Spleen (tissue), 11 donors: ENCODE data around the gene TMEM52B. TPM values are rescaled to one million over a fixed set of nuclear protein-coding genes. Genes with fewer than 3 reads are reported as not detected.

ENCODE experiments used
- DNase-seq: peaks from one replicate; pipeline ENCODE4 v3.0.0-alpha.2; 2020
- H3K27ac ChIP-seq, 8 donors: fragments of 200-600 bp; sonication (generic) in 7 of 8; 1 replicate in 4 of 8; 2 replicates in 4 of 8; pipeline versions ENCODE4 v1.5.0 to v1.8.0; 2016 to 2021; ENCODE audit warnings: inconsistent platforms in 4 of 8, mild to moderate bottlenecking in 4 of 8, moderate library complexity in 1 of 8
- H3K27me3 ChIP-seq, 7 donors: fragments of 200-600 bp; sonication (generic) in 6 of 7; replicated peaks in 1 of 7; 1 replicate in 4 of 7; 2 replicates in 3 of 7; pipeline versions ENCODE4 v1.5.0 to v1.8.0; 2016 to 2021; ENCODE audit warnings: inconsistent platforms in 3 of 7, mild to moderate bottlenecking in 1 of 7
- H3K36me3 ChIP-seq, 6 donors: fragments of 200-600 bp; sonication (generic) in 5 of 6; 1 replicate in 4 of 6; 2 replicates in 2 of 6; pipeline versions ENCODE4 v1.5.0 to v1.8.0; 2016 to 2021; ENCODE audit warnings: inconsistent platforms in 2 of 6
- H3K4me1 ChIP-seq, 6 donors: fragments of 200-600 bp; sonication (generic) in 5 of 6; 1 replicate in 3 of 6; 2 replicates in 3 of 6; pipeline versions ENCODE4 v1.5.0 to v1.8.0; 2016 to 2021; ENCODE audit warnings: inconsistent platforms in 3 of 6
- H3K4me3 ChIP-seq, 8 donors: fragments of 200-600 bp; sonication (generic) in 7 of 8; 1 replicate in 4 of 8; 2 replicates in 4 of 8; pipeline versions ENCODE4 v1.5.0 to v1.8.0; 2016 to 2021; ENCODE audit warnings: inconsistent platforms in 4 of 8, mild to moderate bottlenecking in 4 of 8, moderate library complexity in 2 of 8
- H3K9me3 ChIP-seq, 8 donors: fragments of 200-600 bp; sonication (generic) in 7 of 8; 1 replicate in 4 of 8; 2 replicates in 4 of 8; pipeline versions ENCODE4 v1.5.0 to v1.8.0; 2016 to 2021; ENCODE audit warnings: inconsistent platforms in 4 of 8
- CTCF ChIP-seq, 11 experiments: fragments of 200-600 bp in 7 of 11; fragments of 450-650 bp in 4 of 11; sonication (generic) in 4 of 11; IDR thresholded peaks in 8 of 11; conservative IDR thresholded peaks in 3 of 11; 1 replicate in 7 of 11; 2 replicates in 4 of 11; pipeline versions ENCODE4 v1.4.0 to v1.8.0; 2016 to 2021; ENCODE audit warnings: antibody characterized with exemption in 11 of 11, inconsistent platforms in 4 of 11, mild to moderate bottlenecking in 1 of 11
- POLR2A ChIP-seq, 3 donors: fragments of 450-650 bp; IDR thresholded peaks; one replicate each; pipeline ENCODE4 v1.5.1; 2017; ENCODE audit warnings: antibody characterized with exemption in 3 of 3, mild to moderate bottlenecking in 1 of 3
- POLR2AphosphoS5 ChIP-seq, 3 donors: sonication (generic); formaldehyde crosslinking; IDR thresholded peaks; one replicate each; pipeline ENCODE4 v1.5.1; 2017; ENCODE audit warnings: antibody characterized with exemption in 3 of 3
- WGBS, 5 donors: extraction: QIAGEN DNeasy Blood & Tissue Kit in 3 of 5; methylation state at CpG; one replicate each; pipeline versions ENCODE4 v1.1.5 to v1.1.7; 2013 to 2018; 5-methylcytosine and 5-hydroxymethylcytosine counted together
- intact Hi-C: fragments of 100-400 bp; cut with DNase I; formaldehyde crosslinking; loops from one replicate; pipeline ENCODE4 v1.15.0; 2023; ENCODE audit warnings: low total_unique reads
- polyA plus RNA-seq, 3 donors: library from polyadenylated mRNA; stranded (reverse); fragments of 200-250 nt; gene quantifications; one replicate each; pipeline ENCODE4 v1.2.1, GENCODE V29; 2013
- total RNA-seq, 7 donors: library from RNA; depleted of rRNA in 3 of 7; stranded (reverse); fragments of >200 nt in 3 of 7; fragmentation: NEBNext Ultra II Directional in 4 of 7; extraction: Animal tissue kit (Norgen Biotek cat#: 25700) in 4 of 7; gene quantifications; one replicate each; pipeline versions ENCODE4 v1.1.0 to v1.2.1, GENCODE V29; 2016 to 2021
- donor health status: healthy with polysubstance abuse.
- donor health status: DM: no; HTN: no; CAD: no; lungs with moderate emphysema.
- donor health status: DM: no; HTN: no; CAD: no.
- donor health status: Bipolar disorder and iron deficiency.
- donor health status: healthy.
- donor health status: DM: no; HTN: no; CAD: no.
- donor health status: DM: yes; HTN: yes; CAD: no.

TMEM52B gene
- total and polyA plus RNA-seq, 10 donors = 0.06 to 0.40 (median 0.19) TPM; not detected in 7

- peak in 1 of 3 donors; percentile 17 for TF ChIP-seq POLR2AphosphoS5 (IDR thresholded peaks at IDR 0.05)
- peak; percentile 67 to 92 (median 88) for TF ChIP-seq CTCF (IDR thresholded peaks at IDR 0.05 in 8 of 11, conservative IDR thresholded peaks at IDR 0.05 in 3 of 11)
- no peak for TF ChIP-seq POLR2A (IDR thresholded peaks at IDR 0.05)
- DNase-seq = no peak
- Histone ChIP-seq H3K27me3 (no peaks in the 10 kb centered on the region), H3K36me3 (no peaks in the 10 kb centered on the region), H3K27ac (peak overlapping the region in 3 of 8 donors; percentile 30 to 74 (median 47)), H3K4me1 (peaks cover 0 to 13% (median 0%) of the 10 kb centered on the region in 6 donors), H3K4me3 (no peak overlapping the region), H3K9me3 (peaks cover 0 to 23% (median 20%) of the 10 kb centered on the region in 8 donors)
- 32 to 53% (median 43%) methylated on average over 4 of the region's 4 CpGs for WGBS, 5 donors
- intact Hi-C loops = loop anchor here (5.0 kb wide), 2 partner anchors 326 to 516 kb away; no protein-coding TSS in a partner anchor
These were observed 57.2 kb downstream of the TMEM52B start for GRCh38 chr12:10235761-10236631.

GRCh38 chr12:10236720-10237119, 57.9 kb downstream of the TMEM52B start:
- peak overlapping the region in 3 of 8 donors; percentile 30 to 74 (median 47) for H3K27ac ChIP-seq
- peaks cover 0 to 13% (median 0%) of the 10 kb centered on the region in 6 donors for H3K4me1 ChIP-seq
- WGBS, 5 donors = 87 to 100% (median 96%) methylated on average over 1 of the region's 1 CpG
- H3K4me3 ChIP-seq = no peak overlapping the region
- no peaks in the 10 kb centered on the region for H3K36me3 ChIP-seq
- peaks cover 0 to 23% (median 20%) of the 10 kb centered on the region in 8 donors for H3K9me3 ChIP-seq
- no peaks in the 10 kb centered on the region for H3K27me3 ChIP-seq
- no peak for DNase-seq
- intact Hi-C loops = loop anchor here (5.0 kb wide), 2 partner anchors 326 to 516 kb away; no protein-coding TSS in a partner anchor
- TF ChIP-seq POLR2A (IDR thresholded peaks at IDR 0.05) (no peak), CTCF (IDR thresholded peaks at IDR 0.05 in 8 of 11, conservative IDR thresholded peaks at IDR 0.05 in 3 of 11) (no peak), POLR2AphosphoS5 (IDR thresholded peaks at IDR 0.05) (no peak)

GRCh38 chr12:10238526-10238925, 59.7 kb downstream of the TMEM52B start:
- peak overlapping the region in 2 of 8 donors; percentile 22 to 74 for H3K27ac ChIP-seq
- H3K4me1 ChIP-seq = peaks cover 0 to 26% (median 3%) of the 10 kb centered on the region in 6 donors
- 90 to 100% (median 94%) methylated on average over 1 of the region's 1 CpG for WGBS, 5 donors
- intact Hi-C loops = loop anchor here (5.0 kb wide), 2 partner anchors 324 to 514 kb away; no protein-coding TSS in a partner anchor
- peaks cover 0 to 21% (median 19%) of the 10 kb centered on the region in 8 donors for H3K9me3 ChIP-seq
- H3K27me3 ChIP-seq = no peaks in the 10 kb centered on the region
- no peak for DNase-seq
- no peaks in the 10 kb centered on the region for H3K36me3 ChIP-seq
- TF ChIP-seq POLR2A (IDR thresholded peaks at IDR 0.05) = no peak
- H3K4me3 ChIP-seq = no peak overlapping the region

GRCh38 chr12:10241290-10241689, 62.5 kb downstream of the TMEM52B start:
- Histone ChIP-seq H3K4me1 (peaks cover 0 to 26% (median 6%) of the 10 kb centered on the region in 6 donors), H3K27me3 (no peaks in the 10 kb centered on the region), H3K27ac (peak overlapping the region in 1 of 8 donors; percentile 12), H3K4me3 (no peak overlapping the region), H3K36me3 (no peaks in the 10 kb centered on the region), H3K9me3 (no peaks in the 10 kb centered on the region)
- intact Hi-C loops = no loop called here
- TF ChIP-seq CTCF (IDR thresholded peaks at IDR 0.05 in 8 of 11, conservative IDR thresholded peaks at IDR 0.05 in 3 of 11) (no peak), POLR2AphosphoS5 (IDR thresholded peaks at IDR 0.05) (no peak), POLR2A (IDR thresholded peaks at IDR 0.05) (no peak)
- WGBS, 5 donors = 59 to 63% (median 61%) methylated on average over 3 of the region's 3 CpGs
- no peak for DNase-seq

Other genes starting within 250 kb of the TMEM52B start
- gene CLEC2A, start 246.7 kb upstream of the TMEM52B start, total RNA-seq = not detected
- gene CLEC2A, start 246.7 kb upstream of the TMEM52B start, polyA plus RNA-seq = not detected
- 10 to 100 TPM; 15.2 to 59.5 (median 25.8) TPM for gene CLEC12A, start 207.6 kb upstream of the TMEM52B start, total RNA-seq
- gene CLEC12A, start 207.6 kb upstream of the TMEM52B start, polyA plus RNA-seq = 10 to 100 TPM in 1 of 3 donors, 1 to 10 TPM in 2; 5.4 to 25.3 (median 5.8) TPM
- 1 to 10 TPM; 2.0 to 7.7 (median 2.9) TPM for gene CLEC1B, start 179.9 kb upstream of the TMEM52B start, total RNA-seq
- gene CLEC1B, start 179.9 kb upstream of the TMEM52B start, polyA plus RNA-seq = 1 to 10 TPM in 1 of 3 donors, under 1 TPM in 2; 0.67 to 1.1 (median 0.67) TPM
- 10 to 100 TPM in 1 of 7 donors, 1 to 10 TPM in 6; 1.1 to 11.0 (median 1.6) TPM for gene CLEC12B, start 168.4 kb upstream of the TMEM52B start, total RNA-seq
- 1 to 10 TPM in 1 of 3 donors, under 1 TPM in 2; 0.20 to 1.9 (median 0.22) TPM for gene CLEC12B, start 168.4 kb upstream of the TMEM52B start, polyA plus RNA-seq
- gene CLEC9A, start 148.3 kb upstream of the TMEM52B start, total RNA-seq = 1 to 10 TPM in 4 of 7 donors, under 1 TPM in 3; 0.28 to 3.7 (median 1.3) TPM
- gene CLEC9A, start 148.3 kb upstream of the TMEM52B start, polyA plus RNA-seq = 1 to 10 TPM in 1 of 3 donors, under 1 TPM in 1, not detected in 1; 0.43 to 1.1 TPM
- gene CLEC1A, start 80.0 kb upstream of the TMEM52B start, total RNA-seq = 10 to 100 TPM in 1 of 7 donors, 1 to 10 TPM in 6; 6.0 to 12.4 (median 7.7) TPM
- gene CLEC1A, start 80.0 kb upstream of the TMEM52B start, polyA plus RNA-seq = 1 to 10 TPM; 1.5 to 4.2 (median 2.4) TPM
- 100 to 1,000 TPM in 1 of 7 donors, 10 to 100 TPM in 6; 37.4 to 111 (median 51.8) TPM for gene CLEC7A, start 48.8 kb upstream of the TMEM52B start, total RNA-seq
- 10 to 100 TPM in 2 of 3 donors, 1 to 10 TPM in 1; 7.7 to 20.4 (median 11.7) TPM for gene CLEC7A, start 48.8 kb upstream of the TMEM52B start, polyA plus RNA-seq
- gene OLR1, start 6.9 kb upstream of the TMEM52B start, total RNA-seq = 10 to 100 TPM in 1 of 7 donors, 1 to 10 TPM in 3, not detected in 3; 1.2 to 10.5 (median 1.3) TPM
- under 1 TPM; 0.09 to 0.22 (median 0.13) TPM for gene OLR1, start 6.9 kb upstream of the TMEM52B start, polyA plus RNA-seq
- gene GABARAPL1, start 33.8 kb downstream of the TMEM52B start, total RNA-seq = 10 to 100 TPM; 29.8 to 79.7 (median 53.4) TPM
- 10 to 100 TPM in 2 of 3 donors, 1 to 10 TPM in 1; 10.0 to 22.5 (median 13.5) TPM for gene GABARAPL1, start 33.8 kb downstream of the TMEM52B start, polyA plus RNA-seq
- 10 to 100 TPM; 23.6 to 60.3 (median 40.9) TPM for gene KLRD1, start 128.8 kb downstream of the TMEM52B start, total RNA-seq
- gene KLRD1, start 128.8 kb downstream of the TMEM52B start, polyA plus RNA-seq = 1 to 10 TPM; 1.7 to 9.4 (median 2.2) TPM
- gene KLRK1, start 211.0 kb downstream of the TMEM52B start, total RNA-seq = 10 to 100 TPM; 30.5 to 64.6 (median 39.9) TPM
- gene KLRK1, start 211.0 kb downstream of the TMEM52B start, polyA plus RNA-seq = 10 to 100 TPM; 12.3 to 78.1 (median 45.9) TPM
- 10 to 100 TPM in 3 of 7 donors, 1 to 10 TPM in 4; 4.1 to 14.6 (median 6.7) TPM for gene KLRC4, start 230.7 kb downstream of the TMEM52B start, total RNA-seq
- under 1 TPM; 0.22 to 0.52 (median 0.28) TPM for gene KLRC4, start 230.7 kb downstream of the TMEM52B start, polyA plus RNA-seq
- 1 to 10 TPM in 6 of 7 donors, under 1 TPM in 1; 0.76 to 5.8 (median 2.4) TPM for gene KLRC3, start 241.6 kb downstream of the TMEM52B start, total RNA-seq
- gene KLRC3, start 241.6 kb downstream of the TMEM52B start, polyA plus RNA-seq = 1 to 10 TPM in 1 of 3 donors, under 1 TPM in 2; 0.13 to 2.7 (median 0.98) TPM